Ovary (tissue), 10 donors: Measurements from ENCODE around the gene TCEAL4. TPM values are rescaled to one million over a fixed set of nuclear protein-coding genes. Genes with fewer than 3 reads are reported as not detected.

Experiments used
- DNase-seq, 5 donors: peaks; one replicate each; pipeline ENCODE4 v3.0.0-alpha.2; 2019 to 2020
- H3K27ac ChIP-seq, 2 donors: fragments of 200-600 bp; one replicate each; pipeline versions ENCODE4 v1.5.1 to v1.8.0; 2019 to 2022
- H3K27me3 ChIP-seq: fragments of 200-600 bp; one replicate; pipeline ENCODE4 v1.8.0; 2022
- H3K36me3 ChIP-seq: fragments of 200-600 bp; sonication (generic); one replicate; pipeline ENCODE4 v1.5.1; 2019
- H3K4me1 ChIP-seq: one replicate; pipeline ENCODE4 v1.8.1; 2013; ENCODE audit warnings: mild to moderate bottlenecking, moderate library complexity; ENCODE audit not compliant: insufficient read depth
- H3K4me3 ChIP-seq: fragments of 200-600 bp; sonication (generic); one replicate; pipeline ENCODE4 v1.5.1; 2017
- H3K9me3 ChIP-seq, 2 donors: fragments of 200-600 bp in 1 of 2; sonication (generic) in 1 of 2; one replicate each; pipeline versions ENCODE4 v1.5.1 to v1.8.1; 2013 to 2019; ENCODE audit warnings: mild to moderate bottlenecking in 1 of 2, moderate library complexity in 1 of 2
- EP300 ChIP-seq: sonication (generic); formaldehyde crosslinking; IDR thresholded peaks from one replicate; pipeline ENCODE4 v1.6.1; 2017; ENCODE audit warnings: antibody characterized with exemption
- POLR2A ChIP-seq: fragments of 450-650 bp; IDR thresholded peaks from one replicate; pipeline ENCODE4 v1.6.1; 2017; ENCODE audit warnings: antibody characterized with exemption, mild to moderate bottlenecking, moderate library complexity
- WGBS, 3 donors: extraction: QIAGEN DNeasy Blood & Tissue Kit in 1 of 3; methylation state at CpG; one replicate each; pipeline versions ENCODE4 v1.1.5 to v1.1.7; 2013 to 2017; 5-methylcytosine and 5-hydroxymethylcytosine counted together
- intact Hi-C, 4 donors: fragments of 100-400 bp; cut with DNase I; formaldehyde crosslinking; loops; one replicate each; pipeline versions ENCODE4 v1.11.0 to v1.15.1; 2022 to 2023
- long read RNA-seq, 3 donors: library from polyadenylated mRNA in 2 of 3; unstranded in 2 of 3; transcript quantifications; one replicate each; pipeline ENCODE4 v2.0.0 and lab custom pipeline, GENCODE V29; 2021 to 2026
- polyA plus RNA-seq, 2 donors: library from polyadenylated mRNA; stranded (reverse); fragments of 200-250 nt in 1 of 2; fragments of 350-450 nt in 1 of 2; fragmentation: Illumina TruSeq in 1 of 2; extraction: RNeasy Lipid Tissue Mini Kit (QIAGEN cat#74804) in 1 of 2; gene quantifications; one replicate each; pipeline ENCODE4 v1.2.3, GENCODE V29; 2013 to 2014
- total RNA-seq, 7 donors: library from RNA; depleted of rRNA in 2 of 7; stranded (reverse); fragments of >200 nt in 2 of 7; fragmentation: NEBNext Ultra II Directional in 3 of 7; extraction: Animal tissue kit (Norgen Biotek cat#: 25700) in 3 of 7; gene quantifications; one replicate each; pipeline versions ENCODE4 v1.1.0 to v1.2.4, GENCODE V29; 2016 to 2023
- TF ChIP-seq, protein P1 (sequence below), 3 donors: fragments of 450-650 bp in 2 of 3; fragments of 200-600 bp in 1 of 3; IDR thresholded peaks; one replicate each; pipeline versions ENCODE4 v1.5.1 to v1.8.0; 2016 to 2022; ENCODE audit warnings: antibody characterized with exemption in 3 of 3, mild to moderate bottlenecking in 1 of 3
- donor health status: DM: no; HTN: no; CAD: no; lungs with moderate emphysema.
- donor health status: DM: no; HTN: no; CAD: no.
- donor health status: Bipolar disorder and iron deficiency.
- donor health status: DM: yes; HTN: yes; CAD: no.
- donor health status: DM: no; HTN: no; CAD: no.
- donor health status: DM: yes; HTN: yes; CAD: no.

Gene TCEAL4
- total RNA-seq (100 to 1,000 TPM; 333 to 772 (median 462) TPM), polyA plus RNA-seq (1,000 to 10,000 TPM in 1 of 2 donors, 100 to 1,000 TPM in 1; 942 to 1,592 TPM)
- long read RNA-seq, donor 1, transcript TCEAL4-208 (3 exons, 1,273 nt), result major isoform, 287 of 407 reads
- long read RNA-seq, donor 1, transcript TCEAL4-204 (2 exons, 891 nt), result minor isoform, 13 of 407 reads
- long read RNA-seq, donor 1, transcript TCEAL4-209 (3 exons, 1,571 nt), result minor isoform, 12 of 407 reads
- long read RNA-seq, donor 1, transcript TCEAL4-212 (3 exons, 1,008 nt), result minor isoform, 34 of 407 reads
- long read RNA-seq, donor 1, partial matches to known transcripts, result 1 of 407 reads
- long read RNA-seq, donor 1, other reads (novel, unspliced or antisense), result 45 of 407 reads
- long read RNA-seq, donor 2, transcript TCEAL4-204 (2 exons, 891 nt), result minor isoform, 9 of 134 reads
- long read RNA-seq, donor 2, transcript TCEAL4-208 (3 exons, 1,273 nt), result major isoform, 81 of 134 reads
- long read RNA-seq, donor 2, transcript TCEAL4-212 (3 exons, 1,008 nt), result minor isoform, 6 of 134 reads
- long read RNA-seq, donor 2, partial matches to known transcripts, result 33 of 134 reads
- long read RNA-seq, donor 2, other reads (novel, unspliced or antisense), result 0 of 134 reads
- long read RNA-seq, donor 3, transcript TCEAL4-209 (3 exons, 1,571 nt), result minor isoform, 9 of 629 reads
- long read RNA-seq, donor 3, transcript TCEAL4-206 (3 exons, 1,135 nt), result minor isoform, 20 of 629 reads
- long read RNA-seq, donor 3, transcript TCEAL4-208 (3 exons, 1,273 nt), result major isoform, 472 of 629 reads
- long read RNA-seq, donor 3, transcript TCEAL4-212 (3 exons, 1,008 nt), result minor isoform, 48 of 629 reads
- long read RNA-seq, donor 3, partial matches to known transcripts, result 2 of 629 reads
- long read RNA-seq, donor 3, other reads (novel, unspliced or antisense), result 61 of 629 reads

DNA sequence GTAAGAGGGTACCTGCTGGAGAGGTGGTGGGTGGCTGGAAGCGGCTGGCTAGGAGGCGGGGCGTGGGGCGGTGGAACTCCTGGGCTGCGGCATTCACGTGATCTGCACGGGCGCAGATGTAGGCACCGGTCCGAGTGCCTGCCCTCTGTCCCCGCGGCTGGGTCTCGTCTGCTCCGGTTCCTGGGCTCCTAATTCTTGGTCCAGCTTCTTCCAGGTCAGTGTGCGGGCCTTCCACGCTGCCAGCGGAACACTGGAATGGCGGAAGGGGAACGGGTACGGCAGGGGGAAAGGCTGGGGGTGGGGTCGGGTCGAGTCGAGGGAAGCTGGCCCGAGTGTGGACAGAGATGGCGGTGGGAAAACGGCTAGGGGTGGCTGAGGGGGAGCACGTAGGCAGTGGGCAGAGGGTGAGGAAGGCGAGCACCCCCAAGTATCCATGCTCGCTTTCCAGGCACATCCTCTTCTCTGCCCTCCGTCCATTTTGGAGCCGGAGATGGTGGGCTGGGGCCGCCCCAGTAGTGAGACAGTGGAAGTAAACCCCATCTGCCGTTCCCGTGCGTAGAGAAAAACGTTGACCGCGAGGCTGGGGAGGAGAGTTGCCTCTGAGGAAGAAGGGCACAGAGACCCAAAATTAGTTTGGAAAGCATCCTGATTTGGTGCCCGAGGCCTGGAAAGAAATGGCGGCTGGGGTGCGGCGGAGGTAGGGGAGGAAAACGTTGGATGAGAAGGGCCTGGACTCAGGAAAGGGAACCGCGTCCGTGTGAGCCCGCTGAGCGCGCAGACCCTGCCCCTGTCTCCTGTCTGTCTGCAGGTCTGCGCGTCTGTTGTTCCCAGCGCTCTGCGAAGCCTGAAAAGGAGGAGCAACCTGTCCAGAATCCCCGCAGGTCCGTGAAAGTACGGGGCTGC lies at the start of gene TCEAL4:
Gene TCEAL4, plus strand, starts transcription at position 105 of the 903 bp plus-strand sequence. CDS start 1,161 bp downstream, outside the sequence.
- TF ChIP-seq EP300 (no peak), POLR2A (peak; percentile 61)
- Histone ChIP-seq H3K4me1 (peaks cover 4% of the 10 kb centered on the region), H3K36me3 (no peaks in the 10 kb centered on the region), H3K4me3 (peak within 1 kb of the TSS; percentile 56), H3K27ac (peak within 1 kb of the TSS; percentile 79 to 84), H3K27me3 (no peaks in the 10 kb centered on the region), H3K9me3 (no peaks in the 10 kb centered on the region)
- peak; percentile 74 to 83 (median 74) for DNase-seq
- intact Hi-C loops, result loop anchor here in 1 of 4 donors (5.0 kb wide), 1 partner anchor 48 kb away; no protein-coding TSS in a partner anchor
- WGBS, 3 donors, result 21 to 30% (median 26%) methylated on average over 56 of the region's 56 CpGs

DNA sequence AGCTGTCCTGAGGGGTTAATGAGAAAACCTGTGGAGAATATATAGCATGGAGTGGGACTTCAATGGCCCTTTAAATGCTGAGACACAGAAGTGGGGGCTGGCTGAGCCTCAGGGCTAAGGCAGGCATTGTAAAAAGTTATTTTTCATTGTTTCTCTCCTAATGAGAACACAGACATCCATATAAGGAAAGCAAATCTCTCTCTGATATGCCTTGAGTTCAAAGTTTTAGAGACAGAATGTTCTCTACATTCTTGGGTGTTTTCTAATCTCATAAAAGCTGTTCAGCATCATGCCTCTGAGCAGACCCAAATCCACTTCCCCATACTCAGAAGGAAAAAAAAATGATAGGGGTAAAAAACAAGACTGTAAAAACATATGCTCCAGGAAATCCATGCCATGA lies 49.2 kb upstream of the TCEAL4 start:
- Histone ChIP-seq H3K9me3 (no peaks in the 10 kb centered on the region), H3K36me3 (no peaks in the 10 kb centered on the region), H3K4me1 (peaks cover 14% of the 10 kb centered on the region), H3K27ac (peak overlapping the region; percentile 69 to 81), H3K27me3 (no peaks in the 10 kb centered on the region), H3K4me3 (no peak overlapping the region)
- TF ChIP-seq, protein P1, sequence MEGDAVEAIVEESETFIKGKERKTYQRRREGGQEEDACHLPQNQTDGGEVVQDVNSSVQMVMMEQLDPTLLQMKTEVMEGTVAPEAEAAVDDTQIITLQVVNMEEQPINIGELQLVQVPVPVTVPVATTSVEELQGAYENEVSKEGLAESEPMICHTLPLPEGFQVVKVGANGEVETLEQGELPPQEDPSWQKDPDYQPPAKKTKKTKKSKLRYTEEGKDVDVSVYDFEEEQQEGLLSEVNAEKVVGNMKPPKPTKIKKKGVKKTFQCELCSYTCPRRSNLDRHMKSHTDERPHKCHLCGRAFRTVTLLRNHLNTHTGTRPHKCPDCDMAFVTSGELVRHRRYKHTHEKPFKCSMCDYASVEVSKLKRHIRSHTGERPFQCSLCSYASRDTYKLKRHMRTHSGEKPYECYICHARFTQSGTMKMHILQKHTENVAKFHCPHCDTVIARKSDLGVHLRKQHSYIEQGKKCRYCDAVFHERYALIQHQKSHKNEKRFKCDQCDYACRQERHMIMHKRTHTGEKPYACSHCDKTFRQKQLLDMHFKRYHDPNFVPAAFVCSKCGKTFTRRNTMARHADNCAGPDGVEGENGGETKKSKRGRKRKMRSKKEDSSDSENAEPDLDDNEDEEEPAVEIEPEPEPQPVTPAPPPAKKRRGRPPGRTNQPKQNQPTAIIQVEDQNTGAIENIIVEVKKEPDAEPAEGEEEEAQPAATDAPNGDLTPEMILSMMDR (IDR thresholded peaks at IDR 0.05), result no peak
- TF ChIP-seq EP300 (no peak), POLR2A (no peak)
- intact Hi-C loops, result loop anchor here (2.0 to 10.0 kb wide), 6 partner anchors 51 to 279 kb away; partner anchors contain the start of genes MORF4L2 (in 3 of the 4), TCEAL1 (in 3 of the 4) and TCEAL4 (in 1 of the 4)
- peak in 4 of 5 donors; percentile 31 to 56 (median 38) for DNase-seq

DNA sequence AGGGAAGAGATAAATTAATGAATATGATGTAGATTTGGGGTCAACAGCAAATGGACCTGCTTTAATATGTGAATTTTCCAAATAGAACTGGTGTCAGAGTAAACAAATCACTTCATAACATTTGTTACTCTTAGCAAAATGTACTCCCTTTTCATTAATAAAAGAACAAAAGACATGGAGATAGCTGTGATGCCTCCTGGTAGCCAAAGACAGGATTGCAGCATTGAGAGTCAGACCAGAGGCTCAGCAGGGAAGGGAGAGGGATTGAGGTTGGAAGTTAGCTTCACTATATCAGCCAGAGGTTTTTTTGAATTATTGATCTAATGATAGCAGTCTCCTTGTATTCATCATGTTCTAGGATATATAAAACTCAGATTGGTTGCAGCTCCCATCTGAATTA lies 48.6 kb upstream of the TCEAL4 start:
- Histone ChIP-seq H3K9me3 (no peaks in the 10 kb centered on the region), H3K27ac (peak overlapping the region; percentile 69 to 81), H3K27me3 (no peaks in the 10 kb centered on the region), H3K36me3 (no peaks in the 10 kb centered on the region), H3K4me1 (peaks cover 14% of the 10 kb centered on the region), H3K4me3 (no peak overlapping the region)
- intact Hi-C loops, result loop anchor here (2.0 to 10.0 kb wide), 6 partner anchors 51 to 278 kb away; partner anchors contain the start of genes MORF4L2 (in 3 of the 4), TCEAL1 (in 3 of the 4) and TCEAL4 (in 1 of the 4)
- DNase-seq, result no peak
- no peak for TF ChIP-seq EP300
- no peak for TF ChIP-seq POLR2A
- TF ChIP-seq, protein P1 (IDR thresholded peaks at IDR 0.05), result no peak

DNA sequence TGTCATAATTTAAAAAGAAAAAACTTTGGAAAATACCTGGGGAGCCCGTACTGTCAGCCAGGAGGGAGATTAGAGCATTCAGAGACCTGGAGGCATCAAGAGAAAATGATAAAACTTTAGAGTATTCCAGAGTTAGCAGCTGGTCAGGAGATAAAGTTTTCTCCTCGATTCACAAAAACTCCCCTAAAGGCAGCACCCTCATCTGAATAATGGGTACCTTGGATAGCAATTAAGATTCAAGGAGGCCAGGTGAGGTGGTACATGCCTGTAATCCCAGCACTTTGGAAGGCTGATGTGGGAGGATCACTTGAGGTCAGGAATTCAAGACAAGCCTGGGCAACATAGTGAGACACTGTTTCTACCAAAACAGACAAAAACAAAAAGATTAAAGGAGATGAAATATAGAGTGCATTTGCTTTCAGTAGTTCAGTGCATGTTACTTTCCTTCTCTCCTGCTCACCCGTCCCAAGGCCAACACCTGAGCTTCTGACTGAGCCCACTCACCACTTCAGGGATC lies 47.4 kb upstream of the TCEAL4 start:
- DNase-seq, result no peak
- peak overlapping the region; percentile 63 to 73 for H3K27ac ChIP-seq
- TF ChIP-seq, protein P1 (IDR thresholded peaks at IDR 0.05), result no peak
- TF ChIP-seq EP300 (no peak), POLR2A (no peak)
- no peaks in the 10 kb centered on the region for H3K27me3 ChIP-seq
- no peak overlapping the region for H3K4me3 ChIP-seq
- H3K9me3 ChIP-seq, result no peaks in the 10 kb centered on the region
- 25 to 34% (median 31%) methylated on average over 3 of the region's 3 CpGs for WGBS, 3 donors
- intact Hi-C loops, result loop anchor here (2.0 to 10.0 kb wide), 6 partner anchors 49 to 277 kb away; partner anchors contain the start of genes MORF4L2 (in 3 of the 4), TCEAL1 (in 3 of the 4) and TCEAL4 (in 1 of the 4)
- H3K36me3 ChIP-seq, result no peaks in the 10 kb centered on the region
- peaks cover 14% of the 10 kb centered on the region for H3K4me1 ChIP-seq
